Left renal cortex interstitium (tissue), 4 donors: ENCODE measurements around the gene WDHD1. TPM values are rescaled to one million over a fixed set of nuclear protein-coding genes. Genes with fewer than 3 reads are reported as not detected.

Experiments used
- polyA plus RNA-seq, 4 donors: library from polyadenylated mRNA; unstranded; fragments of 120-200 nt; gene quantifications; one replicate each; pipeline ENCODE4 v1.2.1, GENCODE V29; 2013; ENCODE audit not compliant: insufficient read length in 4 of 4

WDHD1 gene
- polyA plus RNA-seq, 4 donors, result 15.3 to 19.8 (median 19.7) TPM

Other genes starting within 250 kb of the WDHD1 start
- 10 to 100 TPM in 2 of 4 donors, 1 to 10 TPM in 2; 8.3 to 11.2 (median 10.2) TPM for gene GCH1, start 124.3 kb downstream of the WDHD1 start, polyA plus RNA-seq
- 10 to 100 TPM; 15.7 to 23.4 (median 18.3) TPM for gene SOCS4, start 137 bp upstream of the WDHD1 start, polyA plus RNA-seq
- gene MAPK1IP1L, start 24.5 kb upstream of the WDHD1 start, polyA plus RNA-seq, result 100 to 1,000 TPM in 2 of 4 donors, 10 to 100 TPM in 2; 90.1 to 128 (median 107) TPM
- gene LGALS3, start 102.2 kb upstream of the WDHD1 start, polyA plus RNA-seq, result 10 to 100 TPM; 16.5 to 23.2 (median 22.4) TPM
- 10 to 100 TPM; 26.9 to 32.7 (median 29.6) TPM for gene DLGAP5, start 164.5 kb upstream of the WDHD1 start, polyA plus RNA-seq
- 10 to 100 TPM; 33.6 to 42.3 (median 34.8) TPM for gene FBXO34, start 244.3 kb upstream of the WDHD1 start, polyA plus RNA-seq